Bronchus fibroblast of lung (primary cell): ENCODE data around the gene SIGLEC7. TPM values are rescaled to one million over a fixed set of nuclear protein-coding genes. Genes with fewer than 3 reads are reported as not detected.

Source experiments
- total RNA-seq: library from RNA; depleted of rRNA; stranded (reverse); fragments of >200 nt; gene quantifications from 2 replicates; pipeline ENCODE4 v1.2.3, GENCODE V29; 2015

SIGLEC7 gene
- not detected in 2 replicates for total RNA-seq

DNA sequence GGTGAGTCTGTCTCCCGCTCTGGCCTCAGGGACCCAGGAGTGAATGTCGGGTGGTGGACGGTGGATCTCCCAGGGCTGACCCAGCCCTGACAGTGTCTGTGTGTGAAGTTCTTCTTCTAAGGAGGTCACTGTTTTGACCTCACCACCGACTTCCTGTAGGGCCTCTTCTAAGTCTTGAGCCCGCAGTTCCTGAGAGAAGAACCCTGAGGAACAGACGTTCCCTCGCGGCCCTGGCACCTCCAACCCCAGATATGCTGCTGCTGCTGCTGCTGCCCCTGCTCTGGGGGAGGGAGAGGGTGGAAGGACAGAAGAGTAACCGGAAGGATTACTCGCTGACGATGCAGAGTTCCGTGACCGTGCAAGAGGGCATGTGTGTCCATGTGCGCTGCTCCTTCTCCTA, at the start of gene SIGLEC7:
Gene SIGLEC7 (plus strand): TSS at position 183 of the 400 bp plus-strand sequence. CDS start 69 bp downstream, at position 252.

DNA sequence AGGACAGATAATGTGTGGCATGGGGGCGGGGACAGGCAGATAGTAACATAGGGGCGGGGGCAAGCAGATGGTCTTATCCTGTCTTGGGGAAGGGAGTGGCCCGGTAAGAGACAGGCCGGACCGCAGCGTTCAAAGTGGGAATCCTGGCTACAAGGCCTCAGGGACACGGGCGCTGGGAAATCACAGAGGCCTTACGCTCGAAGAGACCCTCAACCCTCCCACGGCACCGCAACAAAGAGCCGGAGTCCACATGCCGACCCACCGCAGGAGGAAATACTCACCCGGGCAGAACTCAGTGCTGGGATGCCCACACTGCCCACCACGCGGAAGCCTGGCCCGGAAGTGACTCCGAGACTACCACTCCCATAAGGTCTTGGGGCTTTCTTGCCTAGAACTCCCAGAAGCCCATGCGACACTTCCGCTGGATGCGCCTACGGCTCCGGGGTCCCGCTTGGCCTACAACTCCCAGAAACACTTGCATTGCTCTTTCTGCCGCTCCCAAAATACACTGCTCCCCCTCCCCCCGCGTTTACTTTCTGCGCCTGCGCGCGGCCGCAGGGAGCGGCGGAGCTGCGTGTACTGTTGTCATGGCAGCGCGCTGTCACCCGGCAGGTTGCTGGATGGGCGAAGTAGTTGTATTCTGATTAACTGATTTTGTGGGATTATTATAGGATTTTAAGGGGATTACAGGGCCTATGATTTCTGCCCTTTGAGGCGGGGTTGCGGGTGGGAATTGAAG, 33.9 kb upstream of the SIGLEC7 start, which contains the start of gene CTU1:
Gene CTU1 (minus strand): TSS at position 344 of the 739 bp plus-strand sequence. CDS start 3,840 bp downstream, outside the sequence.

DNA sequence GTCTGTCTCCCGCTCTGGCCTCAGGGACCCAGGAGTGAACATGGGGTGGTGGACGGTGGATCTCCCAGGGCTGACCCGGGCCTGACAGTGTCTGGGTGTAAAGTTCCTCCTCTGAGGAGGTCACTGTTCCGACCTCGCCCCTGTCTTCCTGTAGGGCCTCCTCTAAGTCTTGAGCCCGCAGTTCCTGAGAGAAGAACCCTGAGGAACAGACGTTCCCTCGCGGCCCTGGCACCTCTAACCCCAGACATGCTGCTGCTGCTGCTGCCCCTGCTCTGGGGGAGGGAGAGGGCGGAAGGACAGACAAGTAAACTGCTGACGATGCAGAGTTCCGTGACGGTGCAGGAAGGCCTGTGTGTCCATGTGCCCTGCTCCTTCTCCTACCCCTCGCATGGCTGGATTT, 17.4 kb upstream of the SIGLEC7 start, which contains the start of gene SIGLEC9:
Gene SIGLEC9 (plus strand): TSS at position 178 of the 400 bp plus-strand sequence. CDS start 69 bp downstream, at position 247.

Other genes starting within 250 kb of the SIGLEC7 start
- not detected in 2 replicates for gene KLK4, start 230.9 kb upstream of the SIGLEC7 start, total RNA-seq
- not detected in 2 replicates for gene KLK5, start 189.3 kb upstream of the SIGLEC7 start, total RNA-seq
- gene KLK6, start 172.7 kb upstream of the SIGLEC7 start, total RNA-seq: not detected in 2 replicates
- not detected in 2 replicates for gene KLK7, start 158.4 kb upstream of the SIGLEC7 start, total RNA-seq
- gene KLK8, start 140.7 kb upstream of the SIGLEC7 start, total RNA-seq: not detected in 2 replicates
- gene KLK10, start 122.6 kb upstream of the SIGLEC7 start, total RNA-seq: not detected in 2 replicates
- not detected in 2 replicates for gene KLK11, start 115.7 kb upstream of the SIGLEC7 start, total RNA-seq
- not detected in 2 replicates for gene KLK12, start 107.3 kb upstream of the SIGLEC7 start, total RNA-seq
- gene KLK13, start 77.2 kb upstream of the SIGLEC7 start, total RNA-seq: not detected in 2 replicates
- gene KLK14, start 59.4 kb upstream of the SIGLEC7 start, total RNA-seq: not detected in 2 replicates
- gene CTU1, start 33.9 kb upstream of the SIGLEC7 start, total RNA-seq: 8.6 and 8.7 TPM in 2 replicates
- gene SIGLEC9, start 17.4 kb upstream of the SIGLEC7 start, total RNA-seq: under 0.01 TPM in 1 of 2 replicates, not detected in the other
- gene CD33, start 82.8 kb downstream of the SIGLEC7 start, total RNA-seq: not detected in 2 replicates
- gene SIGLECL1, start 108.8 kb downstream of the SIGLEC7 start, total RNA-seq: not detected in 2 replicates
- gene IGLON5, start 169.3 kb downstream of the SIGLEC7 start, total RNA-seq: not detected in 2 replicates
- gene VSIG10L, start 199.8 kb downstream of the SIGLEC7 start, total RNA-seq: 0.17 and 0.89 TPM in 2 replicates
- 77.2 and 84.4 TPM in 2 replicates for gene ETFB, start 224.1 kb downstream of the SIGLEC7 start, total RNA-seq
- gene CLDND2, start 226.7 kb downstream of the SIGLEC7 start, total RNA-seq: 0.89 TPM in 1 of 2 replicates, not detected in the other
- not detected in 2 replicates for gene NKG7, start 230.4 kb downstream of the SIGLEC7 start, total RNA-seq
- not detected in 2 replicates for gene LIM2, start 245.7 kb downstream of the SIGLEC7 start, total RNA-seq
- gene C19orf84, start 248.3 kb downstream of the SIGLEC7 start, total RNA-seq: not detected in 2 replicates